Measurements from ENCODE around the gene CERS3.
"Not testable (repeated sequence)": the region's sequence is repeated elsewhere in the genome, so short reads cannot be mapped to it uniquely, and the experiment has no call there.

Gene CERS3

GRCh38 chr15:100464888-100465287 lies 63.9 kb downstream of the CERS3 start:
- peak; percentile 4 for DNase-seq (ENCODE audit: low spot score)

GRCh38 chr15:100464256-100464655 lies 64.5 kb downstream of the CERS3 start:
- DNase-seq (ENCODE audit: low spot score), result no peak

GRCh38 chr15:100463515-100463914 lies 65.2 kb downstream of the CERS3 start:
- no peak for DNase-seq (ENCODE audit: low spot score)

GRCh38 chr15:100461049-100461448 lies 67.7 kb downstream of the CERS3 start:
- DNase-seq (ENCODE audit: low spot score), result no peak

- no peak for DNase-seq (ENCODE audit: low spot score)
Observed at GRCh38 chr15:100457201-100457600, 71.5 kb downstream of the CERS3 start.

- no peak for DNase-seq (ENCODE audit: low spot score)
Observed at GRCh38 chr15:100454148-100454547, 74.6 kb downstream of the CERS3 start.

- DNase-seq (ENCODE audit: low spot score), result no peak
Observed at GRCh38 chr15:100448481-100448880, 80.3 kb downstream of the CERS3 start.

GRCh38 chr15:100441063-100441462 lies 87.7 kb downstream of the CERS3 start:
- not testable (repeated sequence) for DNase-seq (ENCODE audit: low spot score)

GRCh38 chr15:100439514-100439913 lies 89.2 kb downstream of the CERS3 start:
- DNase-seq (ENCODE audit: low spot score), result no peak

- peak; percentile 18 for DNase-seq (ENCODE audit: low spot score)
Observed at GRCh38 chr15:100438570-100438969, 90.2 kb downstream of the CERS3 start.

- DNase-seq (ENCODE audit: low spot score), result no peak
Observed at GRCh38 chr15:100437261-100437660, 91.5 kb downstream of the CERS3 start.

- DNase-seq (ENCODE audit: low spot score), result no peak
Observed at GRCh38 chr15:100434561-100434960, 94.2 kb downstream of the CERS3 start.

- no peak for DNase-seq (ENCODE audit: low spot score)
Observed at GRCh38 chr15:100434038-100434437, 94.7 kb downstream of the CERS3 start.

GRCh38 chr15:100433304-100433703 lies 95.4 kb downstream of the CERS3 start:
- DNase-seq (ENCODE audit: low spot score), result no peak

GRCh38 chr15:100430411-100430810 lies 98.3 kb downstream of the CERS3 start:
- no peak for DNase-seq (ENCODE audit: low spot score)

- DNase-seq (ENCODE audit: low spot score), result no peak
Observed at GRCh38 chr15:100429116-100429728, 99.5 kb downstream of the CERS3 start.

GRCh38 chr15:100426937-100427336 lies 101.8 kb downstream of the CERS3 start:
- DNase-seq (ENCODE audit: low spot score), result no peak

- no peak for DNase-seq (ENCODE audit: low spot score)
Observed at GRCh38 chr15:100405179-100405578, 123.6 kb downstream of the CERS3 start.

GRCh38 chr15:100400996-100401395 lies 127.8 kb downstream of the CERS3 start:
- no peak for DNase-seq (ENCODE audit: low spot score)

GRCh38 chr15:100394736-100395440 lies 133.9 kb downstream of the CERS3 start:
- no peak for DNase-seq (ENCODE audit: low spot score)

GRCh38 chr15:100393008-100393407 lies 135.7 kb downstream of the CERS3 start:
- DNase-seq (ENCODE audit: low spot score), result no peak

GRCh38 chr15:100385300-100386050 lies 143.3 kb downstream of the CERS3 start:
- DNase-seq (ENCODE audit: low spot score), result no peak

- DNase-seq (ENCODE audit: low spot score), result no peak
Observed at GRCh38 chr15:100384108-100384410, 144.7 kb downstream of the CERS3 start.
